ENCODE data around the gene C6orf132.

- no peak for TF ChIP-seq KLF1 (tag by site-specific recombination; IDR thresholded peaks at IDR 0.05)
- TF ChIP-seq, protein P1, sequence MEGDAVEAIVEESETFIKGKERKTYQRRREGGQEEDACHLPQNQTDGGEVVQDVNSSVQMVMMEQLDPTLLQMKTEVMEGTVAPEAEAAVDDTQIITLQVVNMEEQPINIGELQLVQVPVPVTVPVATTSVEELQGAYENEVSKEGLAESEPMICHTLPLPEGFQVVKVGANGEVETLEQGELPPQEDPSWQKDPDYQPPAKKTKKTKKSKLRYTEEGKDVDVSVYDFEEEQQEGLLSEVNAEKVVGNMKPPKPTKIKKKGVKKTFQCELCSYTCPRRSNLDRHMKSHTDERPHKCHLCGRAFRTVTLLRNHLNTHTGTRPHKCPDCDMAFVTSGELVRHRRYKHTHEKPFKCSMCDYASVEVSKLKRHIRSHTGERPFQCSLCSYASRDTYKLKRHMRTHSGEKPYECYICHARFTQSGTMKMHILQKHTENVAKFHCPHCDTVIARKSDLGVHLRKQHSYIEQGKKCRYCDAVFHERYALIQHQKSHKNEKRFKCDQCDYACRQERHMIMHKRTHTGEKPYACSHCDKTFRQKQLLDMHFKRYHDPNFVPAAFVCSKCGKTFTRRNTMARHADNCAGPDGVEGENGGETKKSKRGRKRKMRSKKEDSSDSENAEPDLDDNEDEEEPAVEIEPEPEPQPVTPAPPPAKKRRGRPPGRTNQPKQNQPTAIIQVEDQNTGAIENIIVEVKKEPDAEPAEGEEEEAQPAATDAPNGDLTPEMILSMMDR (tag by site-specific recombination; IDR thresholded peaks at IDR 0.05), result no peak
- TF ChIP-seq, protein P2, sequence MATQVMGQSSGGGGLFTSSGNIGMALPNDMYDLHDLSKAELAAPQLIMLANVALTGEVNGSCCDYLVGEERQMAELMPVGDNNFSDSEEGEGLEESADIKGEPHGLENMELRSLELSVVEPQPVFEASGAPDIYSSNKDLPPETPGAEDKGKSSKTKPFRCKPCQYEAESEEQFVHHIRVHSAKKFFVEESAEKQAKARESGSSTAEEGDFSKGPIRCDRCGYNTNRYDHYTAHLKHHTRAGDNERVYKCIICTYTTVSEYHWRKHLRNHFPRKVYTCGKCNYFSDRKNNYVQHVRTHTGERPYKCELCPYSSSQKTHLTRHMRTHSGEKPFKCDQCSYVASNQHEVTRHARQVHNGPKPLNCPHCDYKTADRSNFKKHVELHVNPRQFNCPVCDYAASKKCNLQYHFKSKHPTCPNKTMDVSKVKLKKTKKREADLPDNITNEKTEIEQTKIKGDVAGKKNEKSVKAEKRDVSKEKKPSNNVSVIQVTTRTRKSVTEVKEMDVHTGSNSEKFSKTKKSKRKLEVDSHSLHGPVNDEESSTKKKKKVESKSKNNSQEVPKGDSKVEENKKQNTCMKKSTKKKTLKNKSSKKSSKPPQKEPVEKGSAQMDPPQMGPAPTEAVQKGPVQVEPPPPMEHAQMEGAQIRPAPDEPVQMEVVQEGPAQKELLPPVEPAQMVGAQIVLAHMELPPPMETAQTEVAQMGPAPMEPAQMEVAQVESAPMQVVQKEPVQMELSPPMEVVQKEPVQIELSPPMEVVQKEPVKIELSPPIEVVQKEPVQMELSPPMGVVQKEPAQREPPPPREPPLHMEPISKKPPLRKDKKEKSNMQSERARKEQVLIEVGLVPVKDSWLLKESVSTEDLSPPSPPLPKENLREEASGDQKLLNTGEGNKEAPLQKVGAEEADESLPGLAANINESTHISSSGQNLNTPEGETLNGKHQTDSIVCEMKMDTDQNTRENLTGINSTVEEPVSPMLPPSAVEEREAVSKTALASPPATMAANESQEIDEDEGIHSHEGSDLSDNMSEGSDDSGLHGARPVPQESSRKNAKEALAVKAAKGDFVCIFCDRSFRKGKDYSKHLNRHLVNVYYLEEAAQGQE (tag by site-specific recombination; IDR thresholded peaks at IDR 0.05), result no peak
- no peak for TF ChIP-seq ZNF514 (tag by site-specific recombination; IDR thresholded peaks at IDR 0.05)
Measured at GRCh38 chr6:42150254-42150653, 7.8 kb upstream of the C6orf132 start.
